CD4-positive, alpha-beta T cell treated with Interleukin-6 at 100 ng/mL for 8 hours (primary cell): ENCODE measurements around the gene TMEM135.

Source experiments
- DNase-seq: peaks from one replicate; pipeline ENCODE4 v3.0.0-alpha.2; 2020; ENCODE audit warnings: mixed read lengths, low spot score

The TMEM135 gene

DNA sequence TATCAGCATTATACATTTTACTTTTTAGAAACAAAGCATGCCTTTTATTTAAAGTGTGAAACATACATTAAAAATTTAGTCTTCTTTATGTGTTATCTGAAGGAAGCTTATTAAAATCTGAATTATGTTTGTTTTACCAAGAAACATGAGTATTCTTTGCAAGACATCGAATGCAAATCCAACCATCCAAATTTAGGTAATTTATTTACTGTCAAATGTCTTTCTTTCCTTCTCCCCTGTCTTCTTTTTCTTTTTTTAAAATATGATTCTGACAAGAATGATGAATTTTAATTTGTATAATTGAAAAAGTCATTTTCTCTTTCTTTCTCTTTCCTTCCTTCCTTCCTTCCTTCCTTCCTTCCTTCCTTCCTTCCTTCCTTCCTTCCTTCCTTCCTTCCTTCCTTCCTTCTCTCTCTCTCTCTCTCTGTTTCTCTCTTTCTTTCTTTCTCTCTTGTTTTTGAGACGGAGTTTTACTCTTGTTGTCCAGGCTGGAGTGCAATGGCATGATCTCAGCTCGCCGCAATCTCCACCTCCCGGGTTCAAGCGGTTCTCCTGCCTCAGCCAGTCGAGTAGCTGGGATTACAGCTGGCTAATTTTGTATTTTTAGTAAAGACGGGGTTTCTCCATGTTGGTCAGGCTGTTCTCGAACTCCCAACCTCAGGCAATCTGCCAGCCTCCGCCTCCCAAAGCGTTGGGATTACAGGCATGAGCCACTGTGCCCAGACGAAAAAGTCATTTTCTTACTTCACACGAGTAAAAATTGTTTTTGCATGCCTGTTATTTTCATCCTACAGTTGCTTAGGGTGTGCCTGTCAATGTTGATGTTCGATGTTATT is 157.5 kb downstream of the TMEM135 start:
- no peak for DNase-seq

DNA sequence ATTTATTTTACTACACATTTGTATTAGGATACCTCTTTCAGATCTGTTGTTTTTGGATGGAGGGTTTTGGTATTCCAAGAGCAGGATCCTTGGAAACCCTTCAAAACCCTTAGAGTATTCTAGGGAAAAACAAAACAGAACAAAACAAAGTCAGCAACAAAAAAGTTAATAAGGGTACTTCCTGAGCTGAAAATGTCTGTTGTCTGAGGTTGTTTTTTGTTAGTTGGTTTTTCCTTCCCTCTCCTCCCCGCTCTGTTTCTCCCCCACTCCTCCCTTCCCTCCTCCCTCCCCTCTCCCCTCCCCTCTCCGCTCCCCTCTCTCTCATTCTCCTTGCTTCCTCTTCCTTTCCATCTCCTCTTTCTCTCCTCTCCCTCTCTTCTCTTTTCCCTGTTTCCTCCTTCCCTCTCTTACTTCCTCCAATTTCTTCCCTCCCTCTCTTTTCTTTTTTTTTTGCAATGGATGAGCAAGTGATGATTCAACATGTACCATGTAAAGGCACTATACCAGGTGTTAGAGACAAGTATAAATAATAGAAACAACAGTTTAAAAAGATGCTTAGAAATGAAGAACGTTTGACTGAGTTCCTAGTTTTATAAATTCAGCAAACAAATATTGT is 160.6 kb downstream of the TMEM135 start:
- DNase-seq, result no peak

DNA sequence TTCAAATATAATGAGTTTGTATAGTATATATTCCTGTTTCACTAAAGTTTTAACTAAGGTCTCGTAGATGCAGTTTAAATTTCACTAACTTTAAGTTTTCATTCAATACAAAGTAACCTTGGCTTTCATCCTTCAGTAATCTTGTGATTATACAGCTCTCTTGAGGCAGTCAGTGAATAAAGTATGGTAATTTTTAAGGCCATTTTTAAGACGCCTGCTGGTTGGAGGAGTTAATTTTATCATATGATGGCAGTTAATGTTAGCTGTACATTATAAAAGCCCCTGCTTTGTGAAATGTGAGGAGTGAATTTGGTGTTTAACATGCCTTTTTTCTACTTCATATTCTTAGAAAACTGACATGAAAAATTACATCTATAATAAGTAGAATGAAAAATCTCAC is 163.6 kb downstream of the TMEM135 start:
- no peak for DNase-seq

DNA sequence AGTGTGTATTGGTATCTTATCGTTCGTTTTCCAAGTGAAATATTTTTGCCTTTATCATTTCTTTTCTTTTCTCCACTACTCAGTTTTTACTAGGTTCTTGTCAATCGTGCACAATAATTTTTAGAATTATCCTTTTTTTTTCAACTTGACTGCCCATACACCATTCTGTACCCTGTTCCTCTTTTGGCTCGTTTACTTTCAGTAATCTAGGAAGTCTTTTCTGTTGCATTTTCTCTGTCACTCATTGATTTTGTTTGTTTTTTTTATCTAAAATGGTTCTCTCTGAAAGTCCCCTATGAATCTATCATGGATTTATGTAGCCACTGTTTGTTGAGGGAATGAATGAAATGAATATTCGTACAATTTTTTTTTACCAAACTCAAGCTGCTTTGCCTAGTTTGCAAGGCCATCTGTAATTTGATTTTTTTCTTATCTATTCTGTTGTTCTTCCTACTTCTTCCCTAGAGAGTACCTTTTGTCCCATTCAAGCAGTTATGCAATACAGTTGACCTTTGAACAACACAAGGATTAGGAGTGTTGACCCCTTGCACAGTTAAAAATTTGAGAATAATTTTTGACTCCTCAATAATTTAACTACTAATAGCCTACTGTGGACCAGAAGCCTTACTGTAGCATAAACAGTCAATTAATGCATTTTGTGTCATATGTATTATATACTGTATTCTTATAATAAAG is 166.3 kb downstream of the TMEM135 start:
- DNase-seq, result no peak

DNA sequence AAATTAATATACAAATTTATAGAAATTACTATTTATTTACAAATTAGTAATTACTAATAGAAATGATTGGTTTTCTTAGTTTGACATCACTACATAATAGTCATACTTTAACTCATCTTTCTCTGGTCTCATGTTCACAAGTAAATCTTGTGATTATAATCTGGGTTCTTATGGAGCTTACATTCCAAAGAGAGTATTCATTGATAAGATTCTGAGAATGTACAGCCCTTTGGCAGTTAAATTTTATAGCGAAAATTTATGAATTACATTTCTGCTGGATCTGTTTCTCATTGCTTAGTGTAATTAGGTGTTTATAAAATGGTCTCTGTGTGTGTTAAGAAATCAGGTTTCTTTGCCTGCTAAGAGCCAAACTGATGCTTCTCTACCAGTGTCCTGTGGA is 175.2 kb downstream of the TMEM135 start:
- DNase-seq, result no peak

DNA sequence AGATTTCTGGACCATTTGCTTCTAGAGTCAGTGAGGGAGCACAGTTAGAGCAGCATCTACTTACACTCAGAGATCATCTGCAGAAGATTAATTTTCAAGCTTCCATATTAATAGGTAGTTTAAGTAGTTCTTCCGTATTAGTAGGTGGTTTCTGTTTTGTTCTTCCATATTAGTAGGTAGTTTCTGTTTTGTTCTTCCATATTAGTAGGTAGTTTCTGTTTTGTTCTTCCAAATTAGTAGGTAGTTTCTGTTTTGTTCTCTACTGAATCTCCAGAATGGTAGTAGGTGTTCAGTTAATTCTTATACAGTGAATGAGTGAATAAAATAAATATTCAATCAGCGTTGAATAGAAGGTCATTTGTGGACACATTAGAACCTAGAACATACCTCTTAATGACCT is 175.7 kb downstream of the TMEM135 start:
- no peak for DNase-seq

DNA sequence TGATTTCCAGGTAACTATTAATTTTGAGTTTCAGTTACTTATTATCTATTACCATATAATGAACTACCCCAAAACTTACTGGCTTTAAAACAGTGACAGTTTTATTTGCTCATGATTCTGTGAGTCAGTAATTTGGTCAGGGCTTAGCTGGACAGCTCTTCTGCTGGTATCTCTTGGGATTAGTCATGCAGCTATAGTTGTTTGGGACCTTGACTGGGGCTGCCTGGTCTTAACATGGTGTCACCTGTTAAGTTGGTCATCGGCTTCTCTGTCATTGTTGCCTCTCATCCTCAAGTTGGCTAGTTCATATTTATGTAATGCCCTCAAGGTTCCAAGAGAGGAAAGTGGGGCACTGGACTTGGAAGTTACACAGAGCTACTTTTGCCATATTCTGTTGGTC is 177.5 kb downstream of the TMEM135 start:
- DNase-seq, result no peak

DNA sequence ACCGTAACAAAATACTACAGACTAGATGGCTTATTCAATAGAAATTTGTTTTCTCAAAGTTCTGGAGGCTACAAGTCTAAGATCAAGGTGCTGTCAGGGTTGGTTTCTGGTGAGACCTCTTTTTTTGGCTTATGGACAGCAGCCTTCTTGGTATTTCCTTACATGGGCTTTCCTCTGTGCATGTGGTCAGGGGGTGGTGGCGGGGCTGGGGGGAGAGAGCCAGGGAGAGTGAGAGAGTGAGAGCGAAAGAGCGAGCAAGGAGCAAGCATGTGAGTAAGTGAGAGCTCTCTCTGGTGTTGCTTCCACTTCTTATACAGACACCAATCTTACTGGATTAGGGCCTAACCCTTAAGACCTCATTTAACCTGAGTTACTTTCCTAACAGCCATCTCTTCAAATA is 181.5 kb downstream of the TMEM135 start:
- no peak for DNase-seq

DNA sequence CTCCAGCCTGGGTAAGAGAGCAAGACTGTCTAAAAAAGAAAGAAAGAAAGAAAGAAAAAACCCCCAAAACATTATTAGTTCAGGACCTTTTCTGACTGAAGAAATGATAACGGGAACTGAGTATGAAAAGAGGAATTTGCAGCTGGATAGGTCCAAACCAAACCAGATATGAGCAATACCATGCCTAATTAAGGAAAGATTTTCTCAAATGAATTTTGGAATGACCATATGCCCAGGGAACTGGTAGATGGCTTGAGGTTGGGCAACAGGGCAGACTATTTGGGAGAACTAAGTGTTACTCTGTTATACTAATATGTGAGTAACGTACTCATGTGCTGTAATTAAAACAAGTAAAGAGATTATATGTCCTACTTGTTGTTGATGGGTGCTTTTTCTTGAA is 186.1 kb downstream of the TMEM135 start:
- no peak for DNase-seq

DNA sequence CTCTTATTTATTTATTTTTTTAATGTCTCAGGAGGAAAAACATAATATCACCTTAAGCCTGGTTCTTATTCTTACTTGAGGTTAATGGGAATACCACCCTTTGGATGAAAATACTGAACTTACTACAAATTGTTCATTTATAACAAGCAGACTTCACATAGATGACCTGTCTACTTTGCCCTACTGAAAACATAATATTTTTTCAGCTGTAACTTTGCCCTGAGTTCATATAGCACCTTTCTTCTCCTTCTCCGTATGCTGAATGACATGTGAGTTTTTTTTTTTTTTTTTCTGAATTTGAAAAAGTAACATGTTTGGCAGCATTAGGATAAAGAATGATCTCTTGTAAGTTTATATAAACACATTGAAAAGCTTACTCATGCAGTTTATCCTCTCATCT is 186.8 kb downstream of the TMEM135 start:
- no peak for DNase-seq

DNA sequence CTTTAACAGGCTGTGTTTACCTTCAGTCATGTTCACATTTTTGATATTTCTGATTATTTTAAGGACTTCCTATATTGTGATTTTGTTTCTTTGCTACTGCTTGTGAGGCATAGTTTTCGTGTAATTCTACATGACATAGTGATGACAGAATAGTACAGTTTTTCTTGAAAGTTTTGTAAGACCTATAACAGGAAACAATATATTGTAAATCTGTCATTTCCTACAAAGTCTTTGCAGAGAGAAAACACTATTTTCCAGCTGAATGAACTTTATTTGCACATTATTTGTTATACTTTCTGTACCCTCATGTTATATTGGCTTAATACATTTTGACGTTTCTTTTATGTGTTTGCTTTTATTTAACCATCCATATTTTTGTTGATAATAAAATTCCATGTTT is 191.1 kb downstream of the TMEM135 start:
- no peak for DNase-seq

DNA sequence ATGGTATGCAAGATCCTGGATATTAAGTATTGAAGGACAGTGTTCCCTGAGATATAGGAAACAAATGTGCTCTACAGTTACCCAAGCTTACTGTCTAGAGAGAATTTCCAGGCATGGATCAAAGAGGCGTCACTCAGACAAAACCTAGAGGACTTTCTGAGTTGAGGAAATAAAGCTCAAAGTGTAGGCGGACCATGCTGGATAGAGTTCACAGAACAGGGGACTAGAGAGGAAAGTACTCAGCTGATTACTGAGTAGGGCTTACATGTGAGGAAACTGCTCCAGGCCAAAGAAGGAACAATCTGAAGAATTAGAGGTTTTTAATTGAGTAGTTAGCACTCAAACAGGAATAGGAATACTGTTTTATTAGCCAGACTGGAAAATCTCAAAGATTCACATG is 193.3 kb downstream of the TMEM135 start:
- DNase-seq, result no peak

DNA sequence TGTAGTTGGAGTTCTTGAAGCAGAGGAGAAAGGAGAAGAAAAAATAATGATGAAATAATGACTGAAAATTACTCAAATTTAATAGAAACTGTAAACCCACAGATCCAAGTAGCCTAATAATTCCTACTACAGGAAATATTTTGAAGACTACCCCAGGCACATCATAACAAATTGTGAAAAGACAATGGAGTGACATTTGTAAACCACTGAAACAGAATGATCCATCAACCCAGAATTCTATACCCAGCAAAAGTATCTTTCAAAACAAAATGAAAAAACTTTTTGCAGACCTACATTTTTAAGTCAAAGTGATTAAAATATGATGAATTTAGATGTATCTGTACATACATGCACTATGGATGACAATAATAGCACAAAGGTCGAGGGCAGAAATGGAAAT is 194.6 kb downstream of the TMEM135 start:
- no peak for DNase-seq

DNA sequence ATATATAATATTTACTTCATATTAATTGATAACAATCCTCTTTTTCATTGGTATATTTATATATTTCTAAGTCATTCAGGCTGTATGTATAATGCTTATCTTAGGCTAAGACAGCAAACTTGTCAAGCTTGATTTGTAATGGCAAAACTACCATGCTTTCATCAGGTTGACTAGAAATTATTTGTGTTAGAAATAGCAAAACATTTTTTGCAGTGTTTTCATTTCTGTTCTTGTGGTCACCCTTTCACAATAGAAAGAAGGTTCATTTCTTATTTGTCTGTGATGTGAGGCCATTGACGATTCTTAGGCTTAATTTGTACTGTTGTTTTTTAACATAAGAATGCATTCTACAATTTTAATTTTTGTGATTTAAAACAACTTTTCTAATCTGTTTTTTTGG is 197.6 kb downstream of the TMEM135 start:
- no peak for DNase-seq

DNA sequence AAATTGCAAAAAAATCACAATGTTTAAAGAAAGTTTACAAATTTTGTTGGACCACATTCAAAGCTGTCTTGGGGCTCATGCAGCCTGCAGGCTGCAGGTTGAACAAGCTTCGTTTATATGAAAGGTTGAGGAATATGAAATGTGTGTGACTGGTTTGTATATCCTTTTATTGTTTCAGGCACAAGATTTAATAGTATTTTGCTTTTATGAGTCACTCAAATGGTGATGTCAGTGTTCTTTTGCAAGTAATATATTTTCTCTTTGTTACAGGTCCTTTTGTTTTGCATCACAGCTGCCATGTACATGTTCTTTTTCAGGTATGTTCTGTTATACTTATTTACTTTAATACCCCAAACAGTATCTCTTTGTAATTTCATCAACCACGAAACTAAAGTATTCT is 198.6 kb downstream of the TMEM135 start:
- no peak for DNase-seq

DNA sequence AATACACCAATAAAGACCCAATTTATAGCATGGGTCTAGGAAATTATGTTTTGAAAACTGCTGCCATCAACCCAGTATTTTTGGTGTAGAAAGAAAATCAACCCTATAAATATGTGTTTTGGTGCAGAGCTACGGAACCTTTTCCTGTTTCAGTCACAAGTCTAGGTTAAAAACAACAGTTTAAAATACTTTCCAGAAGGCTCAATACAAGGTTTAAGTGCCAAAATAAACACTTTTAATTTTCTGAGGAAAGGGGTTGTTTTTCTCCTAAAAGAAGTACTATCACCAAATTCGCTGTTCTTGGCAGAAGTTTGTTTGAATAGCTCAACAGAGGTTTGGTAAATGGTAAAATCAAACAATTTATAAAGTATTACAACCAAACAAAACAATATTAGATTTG is 201.3 kb downstream of the TMEM135 start:
- no peak for DNase-seq

DNA sequence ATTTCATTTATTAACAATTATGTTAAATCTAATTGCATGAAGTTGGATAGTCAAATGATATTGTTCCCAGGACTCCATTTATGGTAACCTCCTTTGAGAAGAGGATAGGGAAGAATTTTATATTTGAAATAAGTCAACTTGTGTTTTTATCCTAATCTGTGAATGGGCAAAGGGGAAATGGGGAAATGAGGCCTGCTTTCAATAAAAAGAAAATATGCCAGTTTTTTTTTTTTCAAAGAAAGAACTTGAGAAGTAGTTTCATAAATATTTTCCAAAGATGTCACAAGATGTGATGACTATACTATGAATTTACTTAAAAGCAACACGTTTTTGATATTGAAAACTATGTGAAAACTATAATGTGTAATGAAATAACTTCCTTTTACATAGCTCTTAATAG is 201.8 kb downstream of the TMEM135 start:
- DNase-seq, result no peak

DNA sequence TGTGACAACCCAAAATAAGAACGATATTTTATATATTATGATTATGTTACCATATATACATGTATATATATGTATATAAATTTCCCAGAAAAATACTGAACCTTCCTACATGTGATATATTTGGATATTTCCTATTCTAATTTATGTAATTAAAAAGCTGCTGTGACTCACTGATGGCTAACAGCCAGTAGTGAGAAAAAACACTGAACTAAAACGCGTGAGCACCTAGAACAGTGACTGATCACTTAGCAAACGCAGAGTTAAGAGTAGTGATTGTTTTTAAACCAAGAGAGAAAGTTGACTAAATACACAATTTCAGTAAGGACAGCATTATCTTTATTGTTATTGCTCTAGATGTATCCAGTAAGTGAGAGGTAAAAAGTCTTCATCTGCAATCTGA is 213.8 kb downstream of the TMEM135 start:
- no peak for DNase-seq

DNA sequence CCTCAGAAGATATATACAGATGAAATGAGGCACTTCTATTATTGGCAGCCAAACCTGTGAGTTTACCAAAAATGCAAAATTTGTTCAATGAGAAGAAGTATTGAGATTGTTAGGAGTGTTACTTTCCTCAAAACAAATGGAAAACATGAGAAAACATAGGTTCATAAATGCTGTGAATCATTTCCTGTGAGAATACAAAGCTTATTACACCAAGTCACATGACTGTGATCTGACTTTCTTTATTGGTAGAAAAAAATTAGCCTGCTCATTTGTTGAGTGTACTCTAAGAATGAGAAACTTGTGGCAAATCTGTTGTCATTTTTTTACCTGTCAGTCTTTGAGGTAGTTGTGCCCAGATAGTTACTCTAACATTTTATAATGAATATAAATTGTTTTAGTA is 215.1 kb downstream of the TMEM135 start:
- no peak for DNase-seq

DNA sequence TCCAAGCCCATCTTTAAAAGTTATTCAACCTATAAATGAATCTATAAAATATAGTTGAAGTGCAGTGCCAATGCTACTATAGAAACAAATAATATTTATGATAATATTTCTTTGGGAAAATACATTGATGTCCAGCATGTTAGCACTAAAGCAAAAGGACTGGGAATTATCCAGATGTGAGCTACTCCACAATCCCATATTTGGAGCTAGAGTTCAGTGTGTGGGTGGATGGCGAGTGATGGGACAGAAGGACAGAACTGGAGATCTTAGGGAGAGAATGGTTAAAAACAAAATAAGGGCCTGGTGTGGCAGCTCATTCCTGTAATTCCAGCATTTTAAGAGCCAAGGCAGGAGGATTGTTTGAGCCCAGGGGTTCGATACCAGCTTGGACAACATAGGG is 216.8 kb downstream of the TMEM135 start:
- DNase-seq, result no peak

DNA sequence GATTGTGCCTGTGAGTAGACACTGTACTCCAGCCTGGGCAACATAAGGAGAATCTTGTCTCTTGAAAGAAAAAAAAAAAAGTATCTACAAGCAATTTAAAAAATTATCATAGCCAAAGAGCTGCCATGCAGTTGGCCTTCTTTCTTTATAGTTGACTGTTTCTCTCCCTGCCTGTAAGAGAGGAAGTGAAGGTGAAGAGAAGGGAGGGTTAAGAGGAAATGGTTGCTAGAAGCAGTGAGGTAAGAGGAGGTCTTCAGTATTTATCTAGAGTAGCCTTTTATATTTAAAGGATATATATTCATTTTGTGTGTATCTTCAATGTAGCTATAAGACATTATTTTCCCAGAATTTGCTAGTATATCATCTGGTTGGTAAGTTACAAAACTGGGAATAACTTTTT is 217.9 kb downstream of the TMEM135 start:
- DNase-seq, result no peak

DNA sequence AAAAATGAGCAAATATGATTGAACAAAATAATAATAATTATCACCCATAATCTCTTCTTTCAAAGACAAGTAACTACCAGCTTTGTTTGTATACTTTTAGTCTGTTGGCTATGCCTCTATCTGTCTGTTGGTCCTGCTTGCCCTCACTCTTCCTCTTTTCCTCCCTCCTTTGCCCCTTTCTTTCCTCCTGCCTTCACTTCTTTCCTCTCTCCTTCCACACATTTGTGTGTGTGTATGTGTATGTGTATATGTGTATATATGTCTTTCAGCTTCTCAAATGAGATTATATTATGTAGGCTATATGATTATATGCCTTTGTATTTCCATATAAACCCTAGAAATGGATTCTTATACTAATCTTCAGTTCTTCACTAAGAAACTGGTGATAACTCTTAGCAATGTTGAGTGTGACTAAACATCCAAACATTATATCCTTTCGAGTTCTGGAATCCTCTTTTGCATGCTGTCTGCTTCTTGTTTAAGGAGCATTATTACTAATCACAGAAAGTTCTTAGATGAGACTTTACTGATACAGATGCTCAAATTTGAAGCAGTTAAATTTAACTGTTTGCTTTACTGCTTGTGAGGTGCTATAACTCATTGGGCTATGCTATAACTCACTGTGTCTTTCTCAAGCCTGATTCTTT is 219.1 kb downstream of the TMEM135 start:
- DNase-seq, result no peak
